DLD1 (cell line): Measurements from ENCODE around the gene AFMID.
"Not testable (repeated sequence)": the region's sequence is repeated elsewhere in the genome, so short reads cannot be mapped to it uniquely, and the experiment has no call there.

Source experiments
- in situ Hi-C: cut with HindIII; loops from 2 replicates; pipeline ENCODE4 v1.10.0; 2017; ENCODE audit warnings: low sequenced_read_pairs

AFMID gene

DNA sequence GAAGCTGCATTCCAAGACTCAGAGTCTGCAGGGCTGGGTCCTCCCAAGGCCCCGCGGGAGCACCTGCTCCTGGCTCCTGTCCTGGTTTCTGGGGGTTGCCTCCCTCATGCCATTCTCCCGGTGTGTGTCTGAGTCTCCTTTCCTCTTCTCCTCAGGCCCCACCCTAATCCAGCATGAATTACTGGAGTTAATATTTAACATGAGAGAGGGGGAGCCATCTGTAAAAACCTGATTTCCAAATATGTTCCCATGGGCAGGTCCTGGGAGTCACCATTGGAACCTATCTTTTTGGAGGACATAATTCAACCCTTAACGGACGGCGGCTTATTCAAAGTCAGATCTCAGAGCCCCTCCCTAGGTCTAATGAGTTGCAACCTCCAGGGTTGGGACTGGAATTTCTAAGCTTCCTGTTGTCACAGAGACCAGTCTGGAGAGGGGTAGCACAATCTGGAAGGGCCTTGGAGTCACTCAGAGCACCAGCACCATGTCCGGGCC lies 35.6 kb upstream of the AFMID start:
- in situ Hi-C loops = no loop called here

DNA sequence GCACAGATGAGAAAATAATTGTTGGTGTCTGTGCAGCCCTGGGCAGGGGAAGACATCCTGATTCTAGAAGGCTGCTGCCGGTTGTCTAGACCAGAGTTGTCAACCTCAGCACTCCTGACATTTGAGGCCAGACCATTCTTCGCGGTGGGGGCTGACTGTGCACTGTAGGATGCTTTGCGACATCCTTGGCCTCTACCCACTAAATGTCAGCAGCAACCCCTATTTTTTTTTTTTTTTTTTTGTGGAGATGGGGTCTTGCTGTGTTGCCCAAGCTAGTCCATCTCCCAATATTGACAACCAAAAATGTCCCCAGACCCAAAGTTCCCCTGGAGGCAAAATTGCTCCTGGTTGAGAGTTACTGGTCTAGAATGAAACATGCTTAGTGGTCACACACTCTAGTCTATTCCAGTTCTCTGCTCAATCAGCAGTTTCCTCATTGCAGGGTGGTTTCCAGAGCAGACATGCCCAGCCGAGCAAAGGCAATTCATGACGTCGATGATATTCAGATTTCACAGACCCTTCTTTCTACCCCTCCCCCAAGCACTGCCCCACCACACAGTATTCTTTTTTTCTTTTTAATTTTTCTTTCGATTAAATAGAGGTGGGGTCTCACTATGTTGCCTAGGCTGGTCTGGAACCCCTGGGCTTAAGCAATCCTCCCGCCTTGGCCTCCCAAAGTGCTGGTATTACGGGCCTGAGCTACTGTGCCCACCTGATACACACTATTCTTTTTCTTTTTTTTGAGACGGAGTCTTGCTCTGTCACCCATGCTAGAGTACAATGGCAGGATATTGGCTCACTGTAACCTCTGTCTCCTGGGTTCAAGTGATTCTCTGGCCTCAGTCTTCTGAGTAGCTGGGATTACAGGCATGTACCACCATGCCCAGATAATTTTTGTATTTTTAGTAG lies 32.0 kb upstream of the AFMID start:
- in situ Hi-C loops = no loop called here

DNA sequence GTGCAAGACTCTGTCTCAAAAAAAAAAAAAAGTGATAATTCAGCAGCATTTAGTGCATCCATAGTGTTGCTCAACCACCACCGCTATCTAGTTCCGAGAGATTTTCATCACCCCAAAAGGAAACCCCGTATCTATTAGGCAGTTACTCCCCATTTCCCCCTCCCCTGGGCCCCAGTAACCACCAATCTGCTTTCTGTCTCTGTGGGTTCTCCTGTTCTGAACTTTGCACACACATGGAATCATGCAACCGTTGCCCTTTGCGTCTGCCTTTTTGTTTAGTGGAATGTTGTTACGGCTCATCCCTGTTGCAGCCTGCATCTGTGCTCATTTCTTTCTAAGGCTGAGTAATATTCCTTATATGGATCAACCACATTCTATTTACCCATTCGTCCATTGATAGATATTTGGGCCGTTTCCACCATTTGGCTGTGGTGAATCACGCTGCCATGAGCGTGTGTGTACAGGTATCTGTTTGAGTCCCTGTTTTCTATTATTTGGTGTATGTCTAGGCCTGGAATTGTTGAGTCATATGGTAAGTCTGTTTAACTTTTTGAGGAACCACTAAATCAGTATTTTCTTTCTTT lies 27.5 kb upstream of the AFMID start:
- in situ Hi-C loops = no loop called here

DNA sequence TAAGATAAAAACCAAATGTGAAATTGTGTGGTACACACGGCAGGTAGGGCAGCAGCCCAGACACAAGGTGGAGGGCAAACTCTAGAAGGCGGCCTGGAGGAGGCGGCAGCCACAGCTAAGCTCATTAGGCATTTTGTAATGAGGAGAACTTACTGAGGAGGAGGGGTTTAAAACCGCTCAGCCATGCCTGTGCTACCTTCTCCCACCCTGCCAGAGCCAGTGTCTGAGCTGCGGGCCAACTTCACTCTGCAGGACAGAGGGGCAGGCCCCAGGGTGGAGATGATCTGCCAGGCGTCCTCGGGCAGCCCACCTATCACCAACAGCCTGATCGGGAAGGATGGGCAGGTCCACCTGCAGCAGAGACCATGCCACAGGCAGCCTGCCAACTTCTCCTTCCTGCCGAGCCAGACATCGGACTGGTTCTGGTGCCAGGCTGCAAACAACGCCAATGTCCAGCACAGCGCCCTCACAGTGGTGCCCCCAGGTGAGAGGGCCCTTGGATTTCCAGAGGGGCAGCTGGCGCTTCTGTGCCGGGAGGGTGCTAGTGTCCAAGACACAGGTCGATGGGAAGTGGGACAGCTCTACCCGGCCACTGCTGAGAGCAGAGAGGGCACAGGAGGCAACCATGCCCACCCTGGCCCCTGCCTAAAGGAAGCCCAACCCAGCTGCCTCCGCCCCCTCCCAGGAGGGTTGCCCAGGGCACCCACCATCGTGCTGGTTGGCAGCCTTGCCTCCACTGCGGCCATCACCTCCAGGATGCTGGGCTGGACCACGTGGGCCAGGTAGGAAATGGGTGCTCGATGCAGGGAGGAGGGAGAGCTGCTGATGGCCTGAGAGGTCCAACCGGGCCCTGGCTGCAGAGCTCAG lies 23.0 kb upstream of the AFMID start:
- in situ Hi-C loops = no loop called here

DNA sequence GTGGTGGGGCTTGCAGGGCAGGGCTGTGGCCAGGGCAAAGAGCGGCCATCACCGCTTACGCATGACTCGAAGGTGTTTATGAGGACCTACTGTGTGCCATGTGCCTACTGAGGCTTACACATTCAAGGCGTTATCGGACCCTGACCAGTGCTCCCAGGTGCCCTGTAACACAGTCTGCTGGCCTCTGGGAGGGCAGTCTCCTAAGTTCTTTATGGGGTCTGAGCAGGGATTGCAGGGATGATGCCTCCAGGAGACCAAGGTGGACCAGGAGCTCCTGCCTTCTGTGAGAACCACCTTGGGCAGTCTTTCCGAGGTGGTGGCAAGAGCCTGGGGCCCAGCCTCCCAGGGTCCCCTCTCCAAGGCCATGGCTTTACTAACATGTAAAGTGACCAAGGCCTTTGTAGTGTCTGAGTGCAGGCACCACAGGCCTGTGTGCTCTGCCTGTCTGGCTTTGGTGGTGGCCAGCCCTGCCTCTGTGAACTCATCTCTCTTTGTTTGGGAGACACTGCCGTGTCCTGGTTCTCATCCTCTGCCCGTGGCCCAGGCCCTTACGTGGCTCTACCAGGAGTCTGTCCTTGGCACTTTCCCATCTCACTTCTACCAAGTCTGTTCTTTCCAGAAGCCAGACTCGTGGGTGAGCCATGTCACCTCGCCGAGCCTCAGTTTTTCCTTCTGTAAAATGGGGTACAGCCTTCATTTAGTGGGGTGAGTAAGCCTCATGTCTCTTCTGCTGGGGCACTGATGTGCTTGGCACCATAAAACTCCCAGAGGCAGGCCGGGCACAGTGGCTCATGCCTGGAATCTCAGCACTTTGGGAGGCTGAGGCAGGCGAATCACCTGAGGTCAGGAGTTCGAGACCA lies 22.2 kb upstream of the AFMID start:
- in situ Hi-C loops = no loop called here

DNA sequence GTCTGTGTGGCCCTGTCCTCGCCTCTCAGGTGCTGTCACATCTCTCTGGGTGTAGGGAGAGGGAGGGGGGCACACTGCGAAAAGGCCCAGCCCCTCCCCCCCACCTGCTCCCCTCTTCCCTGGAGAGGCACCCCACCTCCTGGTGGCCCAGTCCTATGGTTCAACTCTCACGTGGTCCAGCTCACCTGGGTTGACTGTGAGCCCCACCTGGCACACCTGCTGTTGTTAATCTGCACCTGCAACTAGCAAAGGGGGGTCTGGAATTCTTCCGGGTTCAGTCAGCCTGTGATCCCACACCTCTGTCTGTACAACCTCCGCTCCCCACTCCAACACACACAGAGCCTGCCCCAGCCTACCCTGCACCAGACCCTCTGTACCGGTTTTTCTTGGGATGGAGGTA lies 20.7 kb upstream of the AFMID start:
- in situ Hi-C loops = no loop called here

DNA sequence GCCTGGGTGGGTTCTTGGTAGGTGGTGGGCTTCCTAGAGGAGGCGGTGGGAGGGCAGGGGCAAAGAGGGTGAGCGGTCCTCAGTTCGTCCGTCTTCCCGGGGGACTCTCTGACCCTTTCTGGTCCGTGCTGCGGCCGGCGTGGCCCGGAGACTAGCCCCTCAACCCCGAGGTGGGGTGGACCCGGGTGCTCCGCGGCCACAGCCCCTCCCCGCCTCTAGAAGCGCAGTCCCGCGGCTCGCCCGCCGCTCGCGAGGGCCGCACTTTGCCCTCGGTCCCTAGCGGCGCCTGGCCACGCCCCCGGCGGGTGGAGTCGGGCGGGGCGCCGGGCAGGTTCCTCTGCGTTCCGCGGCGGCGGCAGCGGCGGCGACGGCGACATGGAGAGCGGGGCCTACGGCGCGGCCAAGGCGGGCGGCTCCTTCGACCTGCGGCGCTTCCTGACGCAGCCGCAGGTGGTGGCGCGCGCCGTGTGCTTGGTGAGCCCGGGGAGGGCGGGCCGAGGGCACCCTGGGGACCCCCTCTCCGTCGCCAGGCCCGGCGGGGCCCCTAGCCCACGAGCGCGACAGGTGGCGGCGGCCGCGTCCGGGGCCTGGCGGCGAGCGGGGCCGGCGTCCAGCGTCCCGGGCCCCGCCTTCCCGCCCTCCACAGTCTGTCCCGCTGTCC lies 18.8 kb upstream of the AFMID start, which contains the start of gene SYNGR2:
Gene SYNGR2, plus strand, starts transcription at position 340 of the 661 bp plus-strand sequence. Its CDS starts 36 bp downstream, at position 376.
- in situ Hi-C loops = no loop called here

DNA sequence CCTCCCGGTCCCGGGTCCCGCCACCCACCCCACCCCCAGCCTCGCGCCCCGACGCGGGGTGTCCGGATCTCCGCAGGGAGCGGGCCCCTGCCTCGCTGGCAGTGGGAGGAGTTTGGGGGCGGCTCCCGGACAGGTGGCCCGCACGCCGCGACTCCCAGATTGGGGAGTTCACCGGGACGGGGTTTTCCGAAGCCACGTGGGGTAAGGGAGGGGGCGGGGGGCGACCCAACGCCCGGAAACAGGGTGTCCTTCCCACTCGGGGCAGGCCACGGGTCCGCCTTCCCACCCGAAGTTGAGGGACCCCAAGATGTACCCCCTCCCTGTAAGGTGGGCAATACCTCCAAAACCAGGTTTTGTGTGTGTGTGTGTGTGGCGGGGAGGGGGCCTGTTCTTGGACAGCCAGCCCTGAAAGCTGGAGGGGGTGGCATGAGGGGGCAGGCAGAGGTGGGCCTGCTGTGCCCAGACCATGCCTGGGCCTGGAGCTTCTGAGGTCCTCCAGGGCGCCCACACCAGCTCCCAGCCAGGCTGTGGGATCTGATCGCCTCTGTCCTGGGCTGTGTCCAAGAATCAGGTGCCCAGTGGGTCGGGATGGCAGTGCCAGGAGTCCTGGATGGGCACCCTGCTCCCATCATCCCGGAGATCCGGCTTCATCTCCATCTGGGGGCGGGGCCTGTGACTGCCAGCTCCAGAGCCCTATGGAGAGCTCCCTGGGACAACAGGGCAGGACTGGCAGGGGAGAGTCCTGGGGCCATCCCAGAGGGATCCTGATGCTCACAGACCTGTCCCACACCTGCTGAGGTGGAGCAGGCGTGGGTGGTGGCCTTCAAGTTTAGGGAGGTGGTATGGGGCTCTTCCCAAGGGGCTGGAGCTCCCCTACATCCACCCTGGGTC lies 18.0 kb upstream of the AFMID start:
- in situ Hi-C loops = no loop called here

DNA sequence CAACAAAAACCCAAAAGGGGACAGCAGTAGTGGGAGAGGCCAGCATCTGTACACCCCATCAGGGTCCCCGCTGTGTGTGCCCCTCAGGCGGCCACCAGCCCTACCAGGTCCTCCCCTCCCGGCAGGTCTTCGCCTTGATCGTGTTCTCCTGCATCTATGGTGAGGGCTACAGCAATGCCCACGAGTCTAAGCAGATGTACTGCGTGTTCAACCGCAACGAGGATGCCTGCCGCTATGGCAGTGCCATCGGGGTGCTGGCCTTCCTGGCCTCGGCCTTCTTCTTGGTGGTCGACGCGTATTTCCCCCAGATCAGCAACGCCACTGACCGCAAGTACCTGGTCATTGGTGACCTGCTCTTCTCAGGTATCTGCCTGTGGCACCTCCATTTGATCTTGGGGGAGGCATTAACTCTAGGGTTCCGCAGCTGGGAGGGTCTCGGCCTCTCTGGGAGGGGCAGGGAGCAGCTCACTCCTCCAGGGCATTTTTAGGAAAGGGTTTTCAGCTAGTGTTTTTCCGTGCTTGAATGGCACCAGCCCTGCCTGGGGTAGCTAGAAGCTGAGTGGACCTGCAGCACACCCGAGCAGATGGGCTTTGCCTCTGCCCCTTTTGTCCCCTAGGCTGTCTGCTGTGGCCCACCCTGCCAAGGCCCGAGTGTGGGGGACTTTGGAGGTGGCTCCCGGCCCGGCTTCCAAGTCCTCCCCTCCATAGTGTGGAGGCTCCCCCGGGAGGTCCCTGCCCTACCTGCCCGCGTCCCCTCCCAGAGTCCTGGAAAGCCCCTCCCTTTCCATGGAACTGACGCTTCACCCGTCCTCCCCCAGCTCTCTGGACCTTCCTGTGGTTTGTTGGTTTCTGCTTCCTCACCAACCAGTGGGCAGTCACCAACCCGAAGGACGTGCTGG lies 16.2 kb upstream of the AFMID start:
- in situ Hi-C loops = no loop called here

DNA sequence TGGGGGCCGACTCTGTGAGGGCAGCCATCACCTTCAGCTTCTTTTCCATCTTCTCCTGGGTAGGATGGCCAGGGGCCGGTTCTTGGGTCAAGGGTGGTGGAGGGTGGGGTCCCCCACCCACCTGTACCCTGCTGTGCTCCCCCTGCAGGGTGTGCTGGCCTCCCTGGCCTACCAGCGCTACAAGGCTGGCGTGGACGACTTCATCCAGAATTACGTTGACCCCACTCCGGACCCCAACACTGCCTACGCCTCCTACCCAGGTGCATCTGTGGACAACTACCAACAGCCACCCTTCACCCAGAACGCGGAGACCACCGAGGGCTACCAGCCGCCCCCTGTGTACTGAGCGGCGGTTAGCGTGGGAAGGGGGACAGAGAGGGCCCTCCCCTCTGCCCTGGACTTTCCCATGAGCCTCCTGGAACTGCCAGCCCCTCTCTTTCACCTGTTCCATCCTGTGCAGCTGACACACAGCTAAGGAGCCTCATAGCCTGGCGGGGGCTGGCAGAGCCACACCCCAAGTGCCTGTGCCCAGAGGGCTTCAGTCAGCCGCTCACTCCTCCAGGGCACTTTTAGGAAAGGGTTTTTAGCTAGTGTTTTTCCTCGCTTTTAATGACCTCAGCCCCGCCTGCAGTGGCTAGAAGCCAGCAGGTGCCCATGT lies 15.4 kb upstream of the AFMID start:
- in situ Hi-C loops = not testable (repeated sequence)

DNA sequence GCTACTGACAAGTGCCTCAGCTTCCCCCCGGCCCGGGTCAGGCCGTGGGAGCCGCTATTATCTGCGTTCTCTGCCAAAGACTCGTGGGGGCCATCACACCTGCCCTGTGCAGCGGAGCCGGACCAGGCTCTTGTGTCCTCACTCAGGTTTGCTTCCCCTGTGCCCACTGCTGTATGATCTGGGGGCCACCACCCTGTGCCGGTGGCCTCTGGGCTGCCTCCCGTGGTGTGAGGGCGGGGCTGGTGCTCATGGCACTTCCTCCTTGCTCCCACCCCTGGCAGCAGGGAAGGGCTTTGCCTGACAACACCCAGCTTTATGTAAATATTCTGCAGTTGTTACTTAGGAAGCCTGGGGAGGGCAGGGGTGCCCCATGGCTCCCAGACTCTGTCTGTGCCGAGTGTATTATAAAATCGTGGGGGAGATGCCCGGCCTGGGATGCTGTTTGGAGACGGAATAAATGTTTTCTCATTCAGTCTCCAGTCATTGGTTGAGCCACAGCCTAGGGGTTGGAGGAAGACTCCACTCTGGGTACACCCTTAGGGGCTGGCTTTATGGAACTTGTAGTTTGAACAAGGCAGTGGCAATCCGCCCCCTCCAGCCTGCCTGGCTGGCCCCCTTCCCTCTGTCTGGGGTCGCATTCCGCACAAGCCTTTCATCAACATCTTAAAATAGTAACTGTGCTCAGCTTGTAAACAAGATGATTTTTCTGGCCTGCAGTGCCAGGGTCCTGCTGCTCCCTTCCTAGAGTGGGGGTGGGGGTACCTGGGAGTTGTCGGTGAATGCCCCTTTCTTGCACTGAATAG lies 14.7 kb upstream of the AFMID start:
- in situ Hi-C loops = no loop called here

DNA sequence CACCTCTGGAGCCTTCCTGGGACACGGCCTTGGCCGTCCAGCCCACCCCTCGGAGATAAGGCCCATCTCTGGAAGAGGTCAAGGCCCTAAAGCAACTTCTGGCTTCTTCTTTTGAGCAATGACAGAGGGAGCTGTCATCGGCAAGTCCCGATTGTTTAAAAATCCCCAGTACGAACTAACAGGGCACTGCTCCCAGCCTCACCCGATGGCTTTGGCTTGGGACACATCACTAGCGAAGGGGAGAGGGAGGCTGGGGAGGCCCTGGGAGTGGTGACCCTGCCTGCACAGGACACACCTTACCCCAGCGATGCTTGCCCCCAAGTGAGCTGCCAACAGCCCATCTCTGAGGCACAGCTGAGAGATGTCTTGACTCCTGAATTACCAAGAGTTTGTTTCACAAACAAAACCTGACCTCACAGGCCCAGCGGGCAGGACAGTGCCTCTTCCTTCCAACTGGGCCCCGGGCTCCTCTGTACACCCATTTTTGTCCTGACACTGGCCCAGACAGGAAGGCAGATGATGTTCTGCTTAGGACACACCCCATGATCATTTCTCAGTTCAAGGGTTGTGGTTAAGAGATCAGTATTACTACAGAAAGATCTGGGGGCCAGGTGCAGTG lies 14.0 kb upstream of the AFMID start:
- in situ Hi-C loops = no loop called here

DNA sequence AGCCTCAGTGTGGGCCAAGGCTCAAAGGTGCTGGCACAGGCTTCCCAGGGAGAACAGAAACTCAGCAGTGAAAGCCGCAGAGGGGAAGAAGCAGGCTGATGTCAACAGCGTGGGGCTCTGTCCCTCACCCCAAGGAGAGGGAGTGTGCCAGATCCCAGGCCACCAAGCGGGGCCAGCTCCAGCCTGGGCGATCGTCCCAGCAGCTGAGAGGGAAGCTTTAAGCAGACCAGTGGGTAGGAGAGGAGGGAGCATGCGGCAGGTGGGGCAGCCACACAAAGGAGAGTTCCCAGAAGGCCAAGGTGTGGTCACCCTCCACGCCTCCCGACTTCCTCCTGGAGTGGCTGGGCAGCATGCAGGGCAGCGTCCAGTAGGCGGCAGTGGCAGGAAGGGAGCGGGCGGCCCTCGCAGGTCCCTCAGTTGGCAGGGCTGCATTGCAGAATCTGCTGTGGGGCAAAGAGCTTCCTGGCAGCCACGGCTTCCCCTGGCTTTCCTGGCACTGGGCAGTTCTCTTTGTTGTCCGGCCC lies 12.8 kb upstream of the AFMID start:
- in situ Hi-C loops = no loop called here

DNA sequence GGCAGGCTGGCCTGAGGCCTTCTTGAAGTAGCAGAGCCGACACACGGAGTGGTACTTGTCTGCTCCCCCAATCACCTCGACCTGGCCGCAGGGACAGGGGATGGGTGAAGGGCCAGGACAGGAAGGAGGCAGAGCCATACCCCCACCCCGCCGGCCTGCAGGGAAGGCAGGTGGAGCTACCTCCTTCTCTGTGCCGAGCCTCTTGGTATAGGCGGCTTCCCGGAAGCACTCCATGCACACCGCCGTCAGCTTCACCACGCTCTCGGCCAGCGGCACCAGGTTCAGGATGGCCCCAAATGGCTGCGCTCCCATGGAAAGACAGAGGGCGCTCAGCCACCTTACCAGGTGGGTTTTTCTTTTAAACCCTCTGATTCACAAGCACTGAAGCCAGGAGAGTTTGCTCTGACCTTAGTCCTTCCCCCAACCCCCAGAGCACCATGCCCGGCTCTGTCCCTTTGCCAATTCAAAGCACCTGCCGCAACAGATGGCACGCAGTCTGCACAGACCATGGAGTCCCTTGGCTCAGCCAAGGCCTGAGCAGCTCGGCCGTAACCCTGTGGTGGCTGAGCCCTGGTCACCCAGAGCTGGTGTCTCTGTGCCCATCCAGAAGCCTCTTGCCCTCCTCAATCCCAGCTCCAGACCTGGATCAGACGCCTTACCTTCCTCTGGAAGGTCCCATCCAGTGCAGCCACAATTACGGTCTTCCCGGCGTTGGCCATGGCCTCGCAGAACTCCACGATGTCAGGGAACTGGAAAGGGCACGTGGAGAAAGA lies 12.1 kb upstream of the AFMID start:
- in situ Hi-C loops = no loop called here

DNA sequence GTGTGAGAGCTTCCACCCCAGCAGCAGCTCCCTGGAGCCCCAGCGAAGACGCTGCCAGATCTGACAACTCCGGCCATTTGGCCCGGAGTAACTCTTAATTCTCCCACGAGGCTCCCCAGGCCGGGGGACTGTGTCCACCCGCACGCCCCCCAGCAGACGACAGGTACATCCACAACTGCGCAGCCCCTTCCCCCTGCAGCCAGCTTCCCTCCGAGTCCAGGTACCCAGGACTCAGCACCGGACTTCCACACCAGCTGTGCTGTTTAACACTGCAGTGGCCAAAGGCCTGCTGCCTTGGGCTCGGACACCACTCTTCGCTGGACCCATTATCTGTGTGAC lies 11.6 kb upstream of the AFMID start:
- in situ Hi-C loops = no loop called here
